Measurements from ENCODE around the gene CFH. TPM values are rescaled to one million over a fixed set of nuclear protein-coding genes. Genes with fewer than 3 reads are reported as not detected.
"Not testable (repeated sequence)": the region's sequence is repeated elsewhere in the genome, so short reads cannot be mapped to it uniquely, and the experiment has no call there.

CFH gene
- total RNA-seq, 2 donors from 2014 or later: 15.4 to 20.5 TPM

DNA sequence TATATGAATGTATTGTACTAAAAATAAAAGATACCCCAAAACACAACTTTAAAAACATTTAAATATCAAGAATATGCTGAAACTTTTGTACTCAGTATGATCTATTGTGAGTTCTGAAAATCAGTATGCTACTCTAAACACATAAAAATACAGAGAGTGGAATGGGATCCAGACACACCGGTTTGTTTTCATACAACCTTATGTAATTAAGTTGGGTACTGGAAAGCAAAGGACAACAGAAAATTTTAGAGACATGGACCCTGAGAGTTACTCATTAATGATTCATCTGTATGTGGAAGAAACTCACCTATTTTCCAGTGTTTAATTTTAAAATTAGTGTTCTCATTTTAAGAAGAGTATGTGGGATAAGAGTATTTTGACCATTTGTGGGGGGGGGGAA lies 121.9 kb downstream of the CFH start:
- H3K4me1 ChIP-seq: no peaks in the 10 kb centered on the region
- no peak overlapping the region for H3K9ac ChIP-seq (ENCODE audit: low read depth in 2 of 2, low read length in 2 of 2)
- no peaks in the 10 kb centered on the region for H3K27me3 ChIP-seq
- DNase-seq: no peak
- TF ChIP-seq, protein P1, sequence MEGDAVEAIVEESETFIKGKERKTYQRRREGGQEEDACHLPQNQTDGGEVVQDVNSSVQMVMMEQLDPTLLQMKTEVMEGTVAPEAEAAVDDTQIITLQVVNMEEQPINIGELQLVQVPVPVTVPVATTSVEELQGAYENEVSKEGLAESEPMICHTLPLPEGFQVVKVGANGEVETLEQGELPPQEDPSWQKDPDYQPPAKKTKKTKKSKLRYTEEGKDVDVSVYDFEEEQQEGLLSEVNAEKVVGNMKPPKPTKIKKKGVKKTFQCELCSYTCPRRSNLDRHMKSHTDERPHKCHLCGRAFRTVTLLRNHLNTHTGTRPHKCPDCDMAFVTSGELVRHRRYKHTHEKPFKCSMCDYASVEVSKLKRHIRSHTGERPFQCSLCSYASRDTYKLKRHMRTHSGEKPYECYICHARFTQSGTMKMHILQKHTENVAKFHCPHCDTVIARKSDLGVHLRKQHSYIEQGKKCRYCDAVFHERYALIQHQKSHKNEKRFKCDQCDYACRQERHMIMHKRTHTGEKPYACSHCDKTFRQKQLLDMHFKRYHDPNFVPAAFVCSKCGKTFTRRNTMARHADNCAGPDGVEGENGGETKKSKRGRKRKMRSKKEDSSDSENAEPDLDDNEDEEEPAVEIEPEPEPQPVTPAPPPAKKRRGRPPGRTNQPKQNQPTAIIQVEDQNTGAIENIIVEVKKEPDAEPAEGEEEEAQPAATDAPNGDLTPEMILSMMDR (IDR thresholded peaks at IDR 0.05): no peak
- no peak overlapping the region for H3K27ac ChIP-seq
- intact Hi-C loops (cut with DNase I): no loop called here
- no peaks in the 10 kb centered on the region for H3K9me3 ChIP-seq
- H3K36me3 ChIP-seq: no peaks in the 10 kb centered on the region
- no peak overlapping the region for H3K4me3 ChIP-seq

DNA sequence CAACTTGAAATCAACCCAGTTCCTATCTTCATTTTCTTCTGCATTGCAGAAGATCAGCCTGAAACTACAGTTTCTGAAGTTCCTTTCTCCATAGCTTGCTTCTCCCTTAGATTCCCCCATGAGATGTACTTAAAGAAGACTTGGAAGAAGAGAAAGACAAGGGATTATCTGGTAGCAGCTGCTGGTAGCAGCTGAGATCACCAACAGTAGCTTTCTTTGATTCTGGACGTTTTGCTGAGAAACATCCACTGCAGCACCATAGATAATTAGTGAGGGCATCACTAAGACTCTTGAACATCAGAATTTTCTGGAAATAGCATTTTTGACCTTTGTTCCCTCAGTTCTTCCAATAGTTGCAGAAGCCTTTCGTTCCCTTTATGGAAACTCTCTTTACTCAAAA lies 122.3 kb downstream of the CFH start:
- DNase-seq: no peak
- TF ChIP-seq, protein P1 (IDR thresholded peaks at IDR 0.05): no peak
- H3K4me3 ChIP-seq: no peak overlapping the region
- no peak overlapping the region for H3K9ac ChIP-seq (ENCODE audit: low read depth in 2 of 2, low read length in 2 of 2)
- H3K4me1 ChIP-seq: no peaks in the 10 kb centered on the region
- no peaks in the 10 kb centered on the region for H3K9me3 ChIP-seq
- no peak overlapping the region for H3K27ac ChIP-seq
- no peaks in the 10 kb centered on the region for H3K27me3 ChIP-seq
- intact Hi-C loops (cut with DNase I): no loop called here
- H3K36me3 ChIP-seq: no peaks in the 10 kb centered on the region

DNA sequence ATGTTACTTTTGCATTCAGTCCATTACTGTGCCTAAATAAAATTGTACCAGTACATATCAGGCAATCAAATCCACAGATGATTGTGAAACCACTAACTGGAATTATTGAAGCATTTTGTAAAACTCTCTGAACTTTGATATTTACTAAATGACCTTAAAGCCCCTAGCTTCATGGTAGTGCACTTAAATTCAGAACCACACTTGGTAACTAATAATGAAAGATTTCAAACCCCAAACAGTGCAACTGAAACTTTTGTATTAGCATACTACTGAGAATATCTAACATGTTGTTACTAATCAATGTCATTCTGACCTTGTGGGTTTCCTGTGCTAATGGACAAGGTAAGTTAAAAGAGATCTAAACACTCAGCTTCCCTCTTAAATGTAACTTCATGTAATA lies 122.8 kb downstream of the CFH start, which contains the start of gene CFHR3:
TSS of gene CFHR3 (plus strand) at position 238 of the 400 bp plus-strand sequence. CDS start at position 285, 47 bp downstream.
- intact Hi-C loops (cut with DNase I): no loop called here
- no peaks in the 10 kb centered on the region for H3K9me3 ChIP-seq
- no peak for DNase-seq

DNA sequence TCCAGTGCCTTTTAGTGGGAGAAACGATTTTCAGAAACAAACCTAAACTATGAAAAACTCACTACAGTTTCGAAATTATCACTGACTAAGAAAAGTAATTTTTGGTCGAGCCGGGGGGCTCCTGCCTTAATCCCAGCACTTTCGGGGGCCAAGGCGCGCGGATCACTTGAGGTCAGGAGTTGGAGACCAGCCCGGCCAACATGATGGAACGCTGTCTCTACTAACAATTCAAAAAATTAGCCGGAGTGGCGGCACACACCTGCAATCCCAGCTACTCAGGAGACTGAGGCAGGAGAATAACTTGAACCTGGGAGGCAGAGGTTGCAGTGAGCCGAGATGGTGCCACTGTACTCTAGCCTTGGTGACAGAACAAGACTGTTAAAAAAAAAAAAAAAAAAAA lies 125.8 kb downstream of the CFH start:
- Histone ChIP-seq H3K4me1 (no peaks in the 10 kb centered on the region), H3K27ac (no peak overlapping the region), H3K4me3 (no peak overlapping the region), H3K36me3 (no peaks in the 10 kb centered on the region), H3K9me3 (no peaks in the 10 kb centered on the region), H3K27me3 (no peaks in the 10 kb centered on the region), H3K9ac (ENCODE audit: low read depth in 2 of 2, low read length in 2 of 2) (no peak overlapping the region)
- DNase-seq: no peak
- TF ChIP-seq, protein P1 (IDR thresholded peaks at IDR 0.05): no peak
- intact Hi-C loops (cut with DNase I): no loop called here

More for the DNA sequence above, 122.8 kb downstream of the CFH start, which contains the start of gene CFHR3:
- Histone ChIP-seq H3K4me3 (no peak within 1 kb of the TSS), H3K4me1 (no peaks in the 10 kb centered on the region), H3K27ac (no peak within 1 kb of the TSS), H3K9ac (ENCODE audit: low read depth in 2 of 2, low read length in 2 of 2) (no peak within 1 kb of the TSS), H3K36me3 (no peaks in the 10 kb centered on the region), H3K27me3 (no peaks in the 10 kb centered on the region)
- TF ChIP-seq, protein P1 (IDR thresholded peaks at IDR 0.05): no peak

DNA sequence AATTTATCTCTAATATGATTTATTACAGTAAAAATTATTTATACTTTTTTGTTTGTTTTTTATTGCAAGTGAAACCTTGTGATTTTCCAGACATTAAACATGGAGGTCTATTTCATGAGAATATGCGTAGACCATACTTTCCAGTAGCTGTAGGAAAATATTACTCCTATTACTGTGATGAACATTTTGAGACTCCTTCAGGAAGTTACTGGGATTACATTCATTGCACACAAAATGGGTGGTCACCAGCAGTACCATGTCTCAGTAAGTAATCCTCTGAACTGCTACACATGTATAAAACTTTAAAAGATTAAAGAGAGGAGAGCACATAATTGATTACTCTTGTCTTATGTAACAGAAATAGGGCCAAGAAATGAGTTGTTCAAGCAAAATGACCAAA lies 127.2 kb downstream of the CFH start:
- TF ChIP-seq, protein P1 (IDR thresholded peaks at IDR 0.05): no peak
- intact Hi-C loops (cut with DNase I): no loop called here
- no peak for DNase-seq
- H3K9me3 ChIP-seq: no peaks in the 10 kb centered on the region
- H3K4me1 ChIP-seq: no peaks in the 10 kb centered on the region
- H3K36me3 ChIP-seq: no peaks in the 10 kb centered on the region
- H3K27me3 ChIP-seq: no peaks in the 10 kb centered on the region
- no peak overlapping the region for H3K4me3 ChIP-seq
- no peak overlapping the region for H3K27ac ChIP-seq
- no peak overlapping the region for H3K9ac ChIP-seq (ENCODE audit: low read depth in 2 of 2, low read length in 2 of 2)

DNA sequence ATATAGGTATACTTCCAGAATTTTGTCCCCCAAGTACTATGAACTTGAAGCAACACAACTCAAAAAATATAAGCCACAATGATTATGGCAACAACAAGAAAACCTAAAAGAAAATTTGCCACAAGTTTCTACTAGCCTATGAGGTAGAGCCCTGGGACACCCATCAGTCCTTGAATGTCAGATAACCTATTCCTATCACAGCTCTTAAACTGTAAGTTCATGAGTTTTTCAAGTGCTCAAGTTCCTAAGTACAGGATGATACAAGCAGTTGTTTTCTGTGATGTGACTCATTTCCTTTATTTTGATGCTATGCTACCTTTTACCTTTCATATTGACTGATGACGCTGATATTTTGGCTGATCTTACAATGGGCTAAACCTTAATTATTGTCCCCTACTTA lies 139.4 kb downstream of the CFH start:
- H3K4me3 ChIP-seq; H3K9ac ChIP-seq (ENCODE audit: low read depth in 2 of 2, low read length in 2 of 2); H3K27me3 ChIP-seq; H3K27ac ChIP-seq; DNase-seq; H3K9me3 ChIP-seq; intact Hi-C loops (cut with DNase I); H3K36me3 ChIP-seq; H3K4me1 ChIP-seq: not testable (repeated sequence)

DNA sequence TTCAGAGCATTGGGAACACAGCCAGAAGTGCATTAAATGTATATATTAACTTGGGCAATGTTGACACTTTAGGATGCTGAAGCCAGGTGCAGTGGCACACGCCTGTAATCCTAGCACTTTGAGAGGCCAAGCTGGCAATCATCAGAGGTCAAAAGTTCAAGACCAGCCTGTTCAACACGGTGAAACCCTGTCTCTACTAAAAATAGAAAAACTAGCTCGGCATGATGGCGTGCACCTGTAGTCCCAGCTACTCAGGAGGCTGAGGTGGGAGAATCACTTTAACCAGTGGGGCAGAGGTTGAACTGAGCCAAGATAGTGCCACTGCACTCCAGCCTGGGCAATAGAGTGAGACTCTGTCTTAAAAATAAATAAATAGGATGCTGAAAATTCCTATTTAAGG lies 142.3 kb downstream of the CFH start:
- intact Hi-C loops (cut with DNase I); H3K4me3 ChIP-seq; H3K27me3 ChIP-seq; H3K4me1 ChIP-seq; DNase-seq; H3K9me3 ChIP-seq; H3K9ac ChIP-seq (ENCODE audit: low read depth in 2 of 2, low read length in 2 of 2); H3K27ac ChIP-seq; H3K36me3 ChIP-seq: not testable (repeated sequence)
